ENCODE measurements around the gene FLCN. TPM values are rescaled to one million over a fixed set of nuclear protein-coding genes. Genes with fewer than 3 reads are reported as not detected.

FLCN gene
- total RNA-seq, 5 donors from 2014 or later (not counting 1 experiment from before 2014, with no cell fraction given) = 37.2 to 84.9 (median 70.8) TPM

DNA sequence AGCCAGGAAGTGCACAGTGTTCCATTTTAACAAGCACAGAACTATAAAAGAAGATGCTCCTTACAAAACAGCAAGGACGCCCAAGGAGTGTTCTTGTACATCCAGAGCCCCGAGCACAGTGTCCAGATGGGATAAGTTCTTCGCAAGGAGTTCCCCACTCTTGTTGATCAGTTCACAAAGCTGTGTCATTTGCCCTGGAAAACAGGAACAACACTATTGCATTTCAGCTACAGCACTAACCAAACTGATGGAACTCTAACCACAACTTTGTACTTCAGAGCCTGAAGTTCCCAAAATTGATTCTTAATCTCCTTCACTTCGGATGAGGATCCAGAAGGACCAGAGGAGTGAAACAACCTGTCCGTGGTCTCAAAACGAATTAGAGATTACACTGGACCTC lies 39.0 kb upstream of the FLCN start:
- no peaks in the 10 kb centered on the region for H3K9me3 Mint-ChIP-seq
- ATAC-seq (replicated peaks in 1 of 4) = no peak
- H3K4me1 ChIP-seq (ENCODE audit: control insufficient read depth in 1 of 2, extremely low read depth in 1 of 2, insufficient read depth in 2 of 2, low read length in 2 of 2) = peaks cover 10 to 17% of the 10 kb centered on the region in 2 experiments

DNA sequence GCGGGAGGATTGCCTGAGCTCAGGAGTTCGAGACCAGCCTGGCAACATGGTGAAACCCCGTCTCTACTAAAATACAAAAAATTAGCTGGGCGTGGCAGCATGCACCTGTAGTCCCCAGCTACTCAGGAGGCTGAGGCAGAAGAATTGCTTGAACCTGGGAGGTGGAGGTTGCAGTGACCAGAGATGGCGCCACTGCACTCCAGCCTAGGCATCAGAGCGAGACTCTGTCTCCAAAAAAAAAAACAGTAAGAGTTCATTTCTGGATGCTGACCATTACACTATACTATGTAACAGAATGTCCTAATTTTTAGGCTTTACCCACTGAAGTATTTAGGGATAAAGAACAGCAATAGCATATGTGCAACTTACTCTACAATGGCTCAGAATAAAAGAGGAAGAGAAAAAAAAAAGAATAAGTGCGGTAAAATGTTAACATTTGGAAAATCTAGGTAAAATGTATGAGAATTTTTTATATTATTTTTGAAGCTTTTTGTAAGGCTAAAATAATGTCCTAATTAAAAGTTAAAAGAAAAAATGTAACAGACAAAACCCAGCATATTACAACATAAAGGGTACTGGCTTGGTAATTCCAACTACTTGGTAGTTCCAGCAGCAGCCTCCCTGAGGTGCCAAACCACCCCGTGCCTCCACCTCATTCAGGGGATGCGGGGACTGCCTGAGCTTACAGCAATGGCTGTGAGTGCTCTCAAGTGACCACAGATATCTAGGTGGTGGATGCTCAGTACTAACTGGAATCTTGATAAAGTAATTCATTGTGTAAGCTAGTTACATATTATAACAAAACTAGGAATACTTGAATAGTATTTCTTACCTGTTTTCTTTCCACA lies 33.2 kb upstream of the FLCN start:
- Mint-ChIP-seq H3K27ac (no peak overlapping the region), H3K4me1 (peaks cover 2 to 5% (median 4%) of the 10 kb centered on the region in 3 donors), H3K36me3 (peaks cover 35% of the 10 kb centered on the region), H3K4me3 (no peak overlapping the region), H3K9me3 (no peaks in the 10 kb centered on the region), H3K27me3 (no peaks in the 10 kb centered on the region)
- no peaks in the 10 kb centered on the region for H3K27me3 ChIP-seq (replicated peaks in 1 of 2; ENCODE audit: control insufficient read depth in 2 of 2, extremely low read depth in 1 of 2, insufficient read depth in 2 of 2, low read length in 1 of 2)
- no peaks in the 10 kb centered on the region for H3K9me3 ChIP-seq
- no peak overlapping the region for H3K27ac ChIP-seq (ENCODE audit: low read length)
- peaks cover 3 to 56% of the 10 kb centered on the region in 2 donors for H3K36me3 ChIP-seq (ENCODE audit: control insufficient read depth in 2 of 2, extremely low read depth in 1 of 2, insufficient read depth in 1 of 2, low read length in 1 of 2)
- ATAC-seq (replicated peaks in 1 of 4) = no peak
- no peaks in the 10 kb centered on the region for H3K4me1 ChIP-seq (ENCODE audit: control insufficient read depth in 1 of 2, extremely low read depth in 1 of 2, insufficient read depth in 2 of 2, low read length in 2 of 2)
- H3K4me3 ChIP-seq (ENCODE audit: control insufficient read depth in 1 of 2, extremely low read depth in 1 of 2, low read length in 1 of 2) = no peak overlapping the region
- POLR2A ChIA-PET = no interaction called here
- CTCF ChIA-PET = interaction anchor here (0.5 to 1.1 kb wide), 4 partner anchors 11 to 760 kb away, joined by 3 to 8 read pairs (median 5); partner anchors contain the start of gene COPS3 (in 1 of the 2)
- WGBS (ENCODE audit: insufficient coverage) = 100% methylated on average over 1 of the region's 9 CpGs
- peak in 12 of 35 experiments; percentile 4 to 31 (median 21) for DNase-seq

More for the DNA sequence above, 39.0 kb upstream of the FLCN start:
- CTCF ChIA-PET = interaction anchor here (0.6 kb wide), 2 partner anchors 20 to 75 kb away, joined by 3 to 4 read pairs; no protein-coding TSS in a partner anchor
- Histone ChIP-seq H3K4me3 (ENCODE audit: control insufficient read depth in 1 of 2, extremely low read depth in 1 of 2, low read length in 1 of 2) (no peak overlapping the region), H3K27me3 (replicated peaks in 1 of 2; ENCODE audit: control insufficient read depth in 2 of 2, extremely low read depth in 1 of 2, insufficient read depth in 2 of 2, low read length in 1 of 2) (no peaks in the 10 kb centered on the region), H3K36me3 (ENCODE audit: control insufficient read depth in 2 of 2, extremely low read depth in 1 of 2, insufficient read depth in 1 of 2, low read length in 1 of 2) (peaks cover 0 to 32% of the 10 kb centered on the region in 2 donors), H3K9me3 (no peaks in the 10 kb centered on the region), H3K27ac (ENCODE audit: low read length) (no peak overlapping the region)
- Mint-ChIP-seq H3K36me3 (peaks cover 11% of the 10 kb centered on the region), H3K4me3 (no peak overlapping the region), H3K4me1 (peaks cover 36 to 38% (median 37%) of the 10 kb centered on the region in 3 donors), H3K27me3 (no peaks in the 10 kb centered on the region), H3K27ac (no peak overlapping the region)
- POLR2A ChIA-PET = interaction anchor here in 1 of 2 donors (1.0 kb wide), 1 partner anchor 35 kb away, joined by 3 read pairs; no protein-coding TSS in a partner anchor
- no peak for DNase-seq
- 63% methylated on average over 4 of the region's 6 CpGs for WGBS (ENCODE audit: insufficient coverage)

DNA sequence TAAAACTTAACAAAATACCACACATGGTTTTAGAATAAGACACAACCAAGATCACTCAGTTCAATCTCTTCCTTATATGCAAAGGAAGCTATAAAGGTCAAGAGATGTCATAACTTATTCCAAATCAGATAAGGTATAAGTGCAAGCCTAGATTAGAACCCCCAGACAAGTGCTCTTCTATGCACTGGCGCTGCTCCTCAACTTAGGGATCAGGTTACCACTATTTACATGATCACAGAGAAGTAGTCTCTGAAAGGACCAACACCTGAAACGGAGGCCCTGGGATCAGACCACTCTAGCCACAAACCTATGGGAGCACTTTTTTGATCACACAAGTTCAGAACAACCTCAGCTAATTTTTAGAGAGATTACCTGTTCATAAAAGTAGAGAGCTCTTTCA lies 27.5 kb upstream of the FLCN start:
- Mint-ChIP-seq H3K4me3 (no peak overlapping the region), H3K27me3 (no peaks in the 10 kb centered on the region), H3K4me1 (no peaks in the 10 kb centered on the region), H3K27ac (no peak overlapping the region), H3K9me3 (no peaks in the 10 kb centered on the region), H3K36me3 (peaks cover 41% of the 10 kb centered on the region)
- Histone ChIP-seq H3K27ac (ENCODE audit: low read length) (no peak overlapping the region), H3K4me1 (ENCODE audit: control insufficient read depth in 1 of 2, extremely low read depth in 1 of 2, insufficient read depth in 2 of 2, low read length in 2 of 2) (no peaks in the 10 kb centered on the region), H3K9me3 (no peaks in the 10 kb centered on the region), H3K27me3 (replicated peaks in 1 of 2; ENCODE audit: control insufficient read depth in 2 of 2, extremely low read depth in 1 of 2, insufficient read depth in 2 of 2, low read length in 1 of 2) (no peaks in the 10 kb centered on the region), H3K4me3 (ENCODE audit: control insufficient read depth in 1 of 2, extremely low read depth in 1 of 2, low read length in 1 of 2) (no peak overlapping the region), H3K36me3 (ENCODE audit: control insufficient read depth in 2 of 2, extremely low read depth in 1 of 2, insufficient read depth in 1 of 2, low read length in 1 of 2) (peaks cover 3 to 59% of the 10 kb centered on the region in 2 donors)
- ATAC-seq (replicated peaks in 1 of 4) = no peak
- ChIA-PET POLR2A (no interaction called here), CTCF (interaction anchor here in 1 of 2 donors (0.6 kb wide), 1 partner anchor 151 kb away, joined by 10 read pairs; no protein-coding TSS in a partner anchor)
- no CpG with 5 or more reads among the region's 2 CpGs for WGBS (ENCODE audit: insufficient coverage)
- no peak for DNase-seq

DNA sequence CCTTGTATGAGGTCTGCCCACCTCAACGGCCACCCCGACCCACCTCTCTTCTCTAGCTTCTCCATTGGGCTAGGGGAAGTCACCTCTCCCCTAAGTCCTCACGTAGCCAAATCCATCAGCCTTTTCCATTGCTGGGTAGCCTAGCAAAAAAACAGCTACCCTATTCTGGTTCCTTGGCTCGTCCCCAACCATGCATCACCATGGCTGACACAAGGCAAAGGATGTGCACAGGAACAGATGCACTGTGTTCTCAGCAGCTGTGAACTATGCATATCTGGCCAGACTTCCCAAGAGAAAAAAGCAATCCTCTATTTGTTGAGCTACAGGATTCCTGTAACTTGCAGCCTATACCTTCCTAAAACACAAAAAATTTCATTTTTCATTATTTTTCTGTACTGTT lies 22.0 kb upstream of the FLCN start:
- H3K9me3 Mint-ChIP-seq = no peaks in the 10 kb centered on the region
- ATAC-seq (replicated peaks in 1 of 4) (no peak), DNase-seq (no peak)
- H3K9me3 ChIP-seq = no peaks in the 10 kb centered on the region
- H3K36me3 ChIP-seq (ENCODE audit: control insufficient read depth in 2 of 2, extremely low read depth in 1 of 2, insufficient read depth in 1 of 2, low read length in 1 of 2) = peaks cover 7 to 65% of the 10 kb centered on the region in 2 donors
- H3K27ac Mint-ChIP-seq = no peak overlapping the region
- no peaks in the 10 kb centered on the region for H3K4me1 ChIP-seq (ENCODE audit: control insufficient read depth in 1 of 2, extremely low read depth in 1 of 2, insufficient read depth in 2 of 2, low read length in 2 of 2)
- no peaks in the 10 kb centered on the region for H3K27me3 ChIP-seq (replicated peaks in 1 of 2; ENCODE audit: control insufficient read depth in 2 of 2, extremely low read depth in 1 of 2, insufficient read depth in 2 of 2, low read length in 1 of 2)
- peaks cover 0 to 2% (median 0%) of the 10 kb centered on the region in 3 donors for H3K4me1 Mint-ChIP-seq
- peak overlapping the region in 1 of 3 donors; percentile 17 for H3K4me3 Mint-ChIP-seq
- H3K4me3 ChIP-seq (ENCODE audit: control insufficient read depth in 1 of 2, extremely low read depth in 1 of 2, low read length in 1 of 2) = no peak overlapping the region
- 100% methylated on average over 4 of the region's 4 CpGs for WGBS (ENCODE audit: insufficient coverage)
- CTCF ChIA-PET = interaction anchor here in 1 of 2 donors (0.5 kb wide), 1 partner anchor 61 kb away, joined by 5 read pairs; no protein-coding TSS in a partner anchor
- no peaks in the 10 kb centered on the region for H3K27me3 Mint-ChIP-seq
- no peak overlapping the region for H3K27ac ChIP-seq (ENCODE audit: low read length)
- H3K36me3 Mint-ChIP-seq = peaks cover 46% of the 10 kb centered on the region
- POLR2A ChIA-PET = interaction anchor here in 1 of 2 donors (0.6 to 0.8 kb wide), 2 partner anchors 15 to 64 kb away, joined by 3 read pairs; no protein-coding TSS in a partner anchor

DNA sequence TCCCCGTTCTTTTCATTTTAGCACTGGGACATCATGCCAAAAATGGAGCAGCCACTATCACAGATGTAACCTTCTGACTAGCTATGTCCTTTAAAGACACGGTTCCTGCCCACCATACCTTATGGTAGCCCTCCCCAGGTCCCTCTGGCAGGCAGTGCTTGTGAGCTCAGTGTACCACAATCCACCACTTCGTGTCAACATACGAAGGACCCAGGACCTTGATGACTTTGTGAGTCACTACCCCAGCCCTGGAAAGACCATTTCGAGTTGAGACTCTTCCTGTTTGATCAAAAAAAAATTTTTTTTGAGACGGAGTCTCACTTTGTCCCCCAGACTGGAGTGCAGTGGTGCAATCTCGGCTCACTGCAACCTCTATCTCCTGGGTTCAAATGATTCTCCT lies 21.0 kb upstream of the FLCN start:
- Mint-ChIP-seq H3K4me1 (peaks cover 0 to 6% (median 4%) of the 10 kb centered on the region in 3 donors), H3K9me3 (no peaks in the 10 kb centered on the region), H3K36me3 (peaks cover 49% of the 10 kb centered on the region), H3K27me3 (no peaks in the 10 kb centered on the region), H3K4me3 (no peak overlapping the region), H3K27ac (no peak overlapping the region)
- 88% methylated on average over 7 of the region's 7 CpGs for WGBS (ENCODE audit: insufficient coverage)
- Histone ChIP-seq H3K27ac (ENCODE audit: low read length) (no peak overlapping the region), H3K9me3 (no peaks in the 10 kb centered on the region), H3K4me1 (ENCODE audit: control insufficient read depth in 1 of 2, extremely low read depth in 1 of 2, insufficient read depth in 2 of 2, low read length in 2 of 2) (no peaks in the 10 kb centered on the region), H3K27me3 (replicated peaks in 1 of 2; ENCODE audit: control insufficient read depth in 2 of 2, extremely low read depth in 1 of 2, insufficient read depth in 2 of 2, low read length in 1 of 2) (no peaks in the 10 kb centered on the region), H3K4me3 (ENCODE audit: control insufficient read depth in 1 of 2, extremely low read depth in 1 of 2, low read length in 1 of 2) (no peak overlapping the region), H3K36me3 (ENCODE audit: control insufficient read depth in 2 of 2, extremely low read depth in 1 of 2, insufficient read depth in 1 of 2, low read length in 1 of 2) (peaks cover 12 to 70% of the 10 kb centered on the region in 2 donors)
- CTCF ChIA-PET = no interaction called here
- DNase-seq (no peak), ATAC-seq (replicated peaks in 1 of 4) (no peak)
- POLR2A ChIA-PET = interaction anchor here in 1 of 2 donors (0.7 kb wide), 1 partner anchor 30 kb away, joined by 3 read pairs; no protein-coding TSS in a partner anchor

DNA sequence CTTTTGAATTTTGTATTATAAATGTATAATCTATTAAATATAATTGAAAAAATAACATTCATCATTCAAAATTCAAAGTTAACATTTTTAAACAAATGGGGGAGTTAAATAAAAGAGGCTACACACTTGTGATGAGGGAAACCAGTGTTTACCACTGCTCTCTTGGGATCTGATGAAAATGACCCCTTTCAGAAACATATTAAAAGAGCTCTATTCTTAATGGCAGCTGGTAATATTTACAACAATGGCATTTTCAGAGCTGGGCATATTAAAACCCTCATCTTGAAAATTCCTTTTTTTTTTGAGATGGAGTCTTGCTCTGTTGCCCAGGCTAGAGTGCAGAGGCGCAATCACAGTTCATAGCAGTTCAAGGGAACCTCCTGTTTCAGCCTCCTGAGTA lies 19.3 kb upstream of the FLCN start:
- 100% methylated on average over 1 of the region's 1 CpG for WGBS (ENCODE audit: insufficient coverage)
- Histone ChIP-seq H3K9me3 (no peaks in the 10 kb centered on the region), H3K27me3 (replicated peaks in 1 of 2; ENCODE audit: control insufficient read depth in 2 of 2, extremely low read depth in 1 of 2, insufficient read depth in 2 of 2, low read length in 1 of 2) (no peaks in the 10 kb centered on the region), H3K36me3 (ENCODE audit: control insufficient read depth in 2 of 2, extremely low read depth in 1 of 2, insufficient read depth in 1 of 2, low read length in 1 of 2) (peaks cover 12 to 74% of the 10 kb centered on the region in 2 donors), H3K4me1 (ENCODE audit: control insufficient read depth in 1 of 2, extremely low read depth in 1 of 2, insufficient read depth in 2 of 2, low read length in 2 of 2) (no peaks in the 10 kb centered on the region), H3K4me3 (ENCODE audit: control insufficient read depth in 1 of 2, extremely low read depth in 1 of 2, low read length in 1 of 2) (no peak overlapping the region), H3K27ac (ENCODE audit: low read length) (no peak overlapping the region)
- ChIA-PET POLR2A (interaction anchor here in 1 of 2 donors (0.6 kb wide), 1 partner anchor 28 kb away, joined by 6 read pairs; no protein-coding TSS in a partner anchor), CTCF (no interaction called here)
- peaks cover 0 to 6% (median 4%) of the 10 kb centered on the region in 3 donors for H3K4me1 Mint-ChIP-seq
- no peaks in the 10 kb centered on the region for H3K9me3 Mint-ChIP-seq
- no peaks in the 10 kb centered on the region for H3K27me3 Mint-ChIP-seq
- no peak for ATAC-seq (replicated peaks in 1 of 4)
- no peak overlapping the region for H3K4me3 Mint-ChIP-seq
- peaks cover 53% of the 10 kb centered on the region for H3K36me3 Mint-ChIP-seq
- DNase-seq = no peak
- H3K27ac Mint-ChIP-seq = no peak overlapping the region

Measured in T-cell (primary cell).